ENCODE results near the gene AHCY.

GRCh38 chr20:34269996-34270627, 33.0 kb downstream of the AHCY start:
- no peak for TF ChIP-seq E2F1 (CRISPR knock-in tag; IDR thresholded peaks at IDR 0.05)
- no peak for TF ChIP-seq USF2 (CRISPR knock-in tag; IDR thresholded peaks at IDR 0.05)
- no peak for TF ChIP-seq TP53 (CRISPR knock-in tag; IDR thresholded peaks at IDR 0.05)
- no peak for TF ChIP-seq PREB (CRISPR knock-in tag; IDR thresholded peaks at IDR 0.05; ENCODE audit: borderline replicate concordance)
- TF ChIP-seq E2F4 (CRISPR knock-in tag; IDR thresholded peaks at IDR 0.05; ENCODE audit: borderline replicate concordance, low read depth): no peak
- TF ChIP-seq CTCF (IDR thresholded peaks at IDR 0.05): no peak
- TF ChIP-seq MAX (CRISPR knock-in tag; IDR thresholded peaks at IDR 0.05): no peak
- TF ChIP-seq ATF2 (CRISPR knock-in tag; IDR thresholded peaks at IDR 0.05; ENCODE audit: borderline replicate concordance, low read depth): no peak
- no peak for TF ChIP-seq PRDM15 (CRISPR knock-in tag; IDR thresholded peaks at IDR 0.05)
- TF ChIP-seq NFYB (CRISPR knock-in tag; conservative IDR thresholded peaks at IDR 0.05; ENCODE audit: low read depth): no peak
